GM08714 (cell line): ENCODE data around the gene TRERF1.

Source experiments
- H3K4me3 ChIP-seq: fragments of 200-500 bp; sonication (Bioruptor generic); 2 replicates; pipeline ENCODE4 v1.5.1; 2014; ENCODE audit warnings: mild to moderate bottlenecking, low read length, inconsistent platforms
- ZNF274 ChIP-seq: IDR thresholded peaks from 2 replicates; pipeline ENCODE4 v1.6.1; 2012; ENCODE audit warnings: mild to moderate bottlenecking, low read depth, low read length

The TRERF1 gene

GRCh38 chr6:42190554-42191183 lies 261.1 kb downstream of the TRERF1 start:
- TF ChIP-seq ZNF274, result no peak
- no peak overlapping the region for H3K4me3 ChIP-seq

- TF ChIP-seq ZNF274, result no peak
Observed at GRCh38 chr6:42188406-42188805, 263.3 kb downstream of the TRERF1 start.

DNA sequence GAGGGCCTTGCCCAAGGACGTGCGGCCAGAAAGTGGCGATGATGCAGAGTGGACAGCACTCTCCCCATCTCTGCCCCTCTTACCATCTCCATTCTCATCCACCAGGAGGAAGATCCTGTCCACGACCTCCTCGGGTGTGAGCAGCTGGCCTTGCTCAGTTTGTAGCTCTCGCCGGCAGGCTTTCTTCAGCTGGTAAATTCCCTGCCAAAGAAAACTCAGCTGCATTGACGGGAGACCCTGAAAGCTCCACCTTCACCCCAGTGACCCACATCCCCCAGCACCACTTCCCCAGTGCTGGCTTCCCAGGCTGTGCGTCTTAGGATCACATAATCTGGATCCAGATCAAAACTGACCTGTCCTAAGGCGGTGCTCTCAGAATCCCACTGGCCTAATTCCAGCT lies 266.1 kb downstream of the TRERF1 start:
- TF ChIP-seq ZNF274, result no peak
- no peak overlapping the region for H3K4me3 ChIP-seq

More at GRCh38 chr6:42188406-42188805, 263.3 kb downstream of the TRERF1 start:
- H3K4me3 ChIP-seq, result no peak overlapping the region

DNA sequence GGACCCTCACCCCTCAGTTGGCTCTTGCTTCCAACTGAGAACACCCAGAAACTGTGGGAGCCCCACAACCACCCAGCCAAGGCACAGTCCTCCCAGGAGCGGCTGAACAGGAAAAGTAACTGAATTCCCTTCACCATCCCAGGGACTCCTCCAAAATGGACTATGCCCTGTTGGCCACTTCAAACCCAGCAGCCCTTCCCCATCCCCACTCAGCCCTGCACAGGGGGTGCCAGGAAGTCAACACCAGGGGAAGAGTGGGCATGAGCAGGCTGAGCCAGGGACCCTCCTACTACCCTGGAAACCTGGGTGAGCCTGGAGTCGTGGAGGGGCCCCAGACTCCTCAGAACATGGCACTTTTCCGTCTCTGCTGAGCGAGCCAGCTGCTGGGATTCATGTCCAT lies 267.3 kb downstream of the TRERF1 start:
- no peak overlapping the region for H3K4me3 ChIP-seq
- no peak for TF ChIP-seq ZNF274

DNA sequence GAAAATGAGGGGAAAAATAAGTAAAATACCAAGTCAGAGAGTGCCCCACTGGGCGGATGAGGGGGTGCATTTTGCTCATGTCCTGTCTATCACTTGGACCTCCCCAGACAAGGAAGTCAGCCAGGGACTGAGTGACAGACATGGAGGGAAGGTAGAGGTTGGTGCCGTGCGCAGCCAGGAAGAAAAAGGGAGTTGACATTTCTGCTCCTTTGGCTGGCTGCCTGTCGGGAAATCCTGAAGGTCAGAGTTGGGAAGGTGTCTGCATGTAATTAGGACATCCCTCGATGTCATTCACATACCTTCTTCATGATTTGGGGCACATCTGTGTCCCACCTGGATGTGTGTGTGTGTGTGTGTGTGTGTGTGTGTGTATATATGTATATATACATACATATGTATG lies 269.6 kb downstream of the TRERF1 start:
- no peak for TF ChIP-seq ZNF274

DNA sequence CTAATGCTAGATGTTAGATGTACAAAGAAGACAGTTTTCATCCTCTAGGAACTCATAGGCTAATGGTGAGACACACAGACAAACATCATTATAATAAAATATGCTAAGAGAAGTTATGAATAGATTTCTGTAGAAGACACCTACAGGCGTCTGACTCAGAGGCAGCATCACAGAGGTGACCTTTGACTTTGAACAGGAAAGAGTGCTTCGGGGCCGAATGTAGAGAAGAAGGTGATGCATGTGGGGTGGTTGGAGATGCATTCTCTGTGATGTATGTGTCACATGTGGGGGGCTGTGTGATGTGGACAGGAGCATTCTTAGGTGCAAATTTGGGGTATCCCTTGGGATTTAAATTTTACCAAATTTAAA lies 271.8 kb downstream of the TRERF1 start:
- H3K4me3 ChIP-seq, result no peak overlapping the region
- no peak for TF ChIP-seq ZNF274

More for the DNA sequence above, 269.6 kb downstream of the TRERF1 start:
- no peak overlapping the region for H3K4me3 ChIP-seq

DNA sequence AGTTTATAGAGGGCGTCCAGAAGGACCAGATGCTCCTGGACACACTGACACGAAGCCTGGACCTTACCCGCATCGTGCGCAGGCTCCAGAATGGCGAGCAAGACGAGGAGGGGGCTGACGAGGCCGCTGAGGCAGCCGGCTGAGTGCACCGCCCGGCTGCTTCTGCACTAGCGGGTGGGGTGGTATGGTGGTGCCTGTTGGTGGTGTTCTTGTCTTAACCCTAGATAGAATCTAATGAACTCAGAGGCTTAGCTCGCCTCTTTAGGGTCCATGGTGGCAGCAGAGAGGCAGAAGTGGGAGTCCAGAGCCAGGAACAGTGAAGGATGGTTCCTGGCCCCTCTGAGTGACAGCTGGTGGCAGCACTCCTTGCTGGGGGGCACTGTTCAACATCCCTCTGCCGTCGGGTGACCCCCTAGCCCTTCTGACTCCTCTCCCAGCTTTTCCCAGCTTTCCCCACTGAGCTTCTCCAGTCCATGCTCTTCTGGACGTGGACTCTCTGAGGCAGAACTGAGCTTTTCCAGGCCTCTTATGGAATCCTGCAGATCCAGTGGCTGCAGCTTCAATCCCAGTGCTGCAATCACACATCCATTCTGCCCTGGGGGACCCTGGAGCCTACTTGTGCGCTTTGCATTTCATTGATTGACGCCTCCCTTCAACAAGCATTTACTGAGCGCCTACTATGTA lies 272.3 kb downstream of the TRERF1 start:
- TF ChIP-seq ZNF274, result no peak
- no peak overlapping the region for H3K4me3 ChIP-seq

DNA sequence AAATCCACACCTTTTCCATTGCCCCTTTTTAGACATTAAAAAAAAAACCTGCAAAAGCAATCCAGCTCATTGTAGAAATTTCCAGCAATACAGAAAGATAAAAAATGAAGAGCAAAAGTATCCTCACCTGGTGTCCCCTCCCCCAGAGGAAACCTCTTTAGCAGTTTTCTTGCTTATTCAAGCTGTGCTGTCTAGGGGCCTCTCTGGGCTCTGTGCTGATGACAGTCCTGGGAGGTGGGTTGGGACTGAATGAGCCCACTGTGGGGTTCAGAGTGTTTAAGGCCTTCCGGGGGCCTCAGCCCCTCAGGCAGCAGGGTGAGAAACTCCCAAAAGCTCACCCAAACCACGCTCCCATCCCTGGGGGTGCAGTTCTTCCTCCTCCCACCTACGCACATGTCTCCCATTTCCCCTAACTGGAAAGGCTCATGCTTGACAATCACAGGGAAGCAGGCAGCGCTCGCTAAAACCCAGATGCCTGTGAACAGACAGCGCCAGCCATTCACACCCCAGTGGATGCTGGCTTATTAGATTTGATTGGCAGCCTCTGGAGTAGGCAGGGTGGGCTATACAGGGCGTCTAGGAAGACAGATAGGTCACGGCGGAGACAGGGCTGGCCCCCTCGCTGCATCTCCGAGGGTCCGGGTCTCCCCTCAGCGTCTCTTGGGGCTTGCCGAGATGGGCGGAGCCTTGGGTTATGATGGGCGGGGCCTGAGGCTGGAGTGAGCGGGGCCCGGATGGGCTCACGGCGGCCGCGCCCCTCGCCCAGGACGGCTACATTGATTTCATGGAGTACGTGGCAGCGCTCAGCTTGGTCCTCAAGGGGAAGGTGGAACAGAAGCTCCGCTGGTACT lies 274.0 kb downstream of the TRERF1 start:
- H3K4me3 ChIP-seq, result no peak overlapping the region
- TF ChIP-seq ZNF274, result no peak

- no peak for TF ChIP-seq ZNF274
- H3K4me3 ChIP-seq, result no peak overlapping the region
Observed at GRCh38 chr6:42176981-42177380, 274.7 kb downstream of the TRERF1 start.

- no peak overlapping the region for H3K4me3 ChIP-seq
- no peak for TF ChIP-seq ZNF274
Observed at GRCh38 chr6:42175860-42176259, 275.9 kb downstream of the TRERF1 start.
